ENCODE data around the gene DCK.

DCK gene

DNA sequence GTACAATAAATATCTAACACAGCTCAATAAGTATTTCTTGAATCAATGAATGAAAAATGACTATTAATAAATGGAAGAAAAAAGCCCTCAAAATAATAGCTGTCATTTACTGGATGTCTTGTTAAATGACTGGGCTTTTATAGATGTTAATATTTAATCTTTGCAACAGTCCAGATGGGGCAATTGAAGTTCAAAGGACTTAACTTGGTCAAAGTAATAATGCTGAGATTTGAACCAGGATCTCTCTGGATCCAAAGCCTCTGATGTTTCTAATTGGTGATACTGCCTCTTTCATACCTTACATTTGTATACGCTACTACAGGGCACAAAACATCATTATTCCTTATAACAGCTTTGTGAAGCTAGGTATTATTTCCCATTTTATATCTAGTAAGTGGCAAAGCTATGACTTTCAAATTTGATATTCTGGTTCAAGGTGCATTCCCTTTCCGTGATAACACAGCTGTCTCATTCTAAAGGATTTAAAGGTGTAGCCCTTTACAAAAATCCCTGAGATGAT lies 72.6 kb downstream of the DCK start:
- no peak for DNase-seq

DNA sequence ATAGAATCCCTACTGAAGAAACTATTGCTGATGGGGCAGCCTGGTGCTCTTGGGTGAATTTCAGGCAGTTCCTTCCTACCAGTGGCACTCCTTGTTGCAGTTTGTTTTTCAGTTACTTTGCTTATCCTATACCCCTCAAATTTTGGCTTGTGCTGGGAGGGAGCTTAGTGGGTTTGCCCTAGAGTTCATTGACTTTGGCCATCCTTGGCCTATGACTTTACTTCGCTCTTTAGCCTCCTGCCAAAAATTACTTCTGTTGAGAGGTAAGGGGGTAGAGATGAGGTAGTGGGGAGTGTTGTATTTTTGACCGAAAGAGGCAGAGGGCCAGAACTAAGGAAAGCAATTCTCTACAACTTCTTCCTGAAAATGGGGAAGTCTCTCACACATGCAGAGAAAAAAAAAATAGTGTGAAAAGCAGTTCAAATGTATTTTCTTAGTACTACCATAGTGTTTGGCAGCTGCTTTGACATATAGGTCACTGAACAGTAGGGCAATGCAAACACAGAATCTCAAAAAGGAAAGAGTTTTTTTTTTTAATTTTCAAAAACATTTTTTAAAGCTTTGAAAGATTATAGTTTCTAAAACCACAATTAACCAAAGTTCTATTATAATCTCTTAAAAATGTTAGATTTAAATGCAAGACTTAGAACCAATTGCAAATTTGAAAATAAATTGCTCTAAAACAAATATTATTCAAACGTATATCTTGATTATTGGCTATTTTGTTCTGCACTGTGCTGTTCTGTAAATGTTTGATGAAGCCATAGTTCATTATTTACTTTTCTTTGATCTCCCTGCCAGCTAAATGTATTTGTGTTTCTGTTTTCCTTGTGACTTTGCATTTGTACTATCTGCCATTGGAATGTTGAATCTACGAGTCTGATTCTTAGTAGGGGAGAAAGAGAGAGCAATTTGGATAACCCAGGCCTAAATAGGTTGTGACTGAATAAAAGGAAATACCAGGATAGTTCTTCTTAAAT lies 73.6 kb downstream of the DCK start:
- no peak for DNase-seq

DNA sequence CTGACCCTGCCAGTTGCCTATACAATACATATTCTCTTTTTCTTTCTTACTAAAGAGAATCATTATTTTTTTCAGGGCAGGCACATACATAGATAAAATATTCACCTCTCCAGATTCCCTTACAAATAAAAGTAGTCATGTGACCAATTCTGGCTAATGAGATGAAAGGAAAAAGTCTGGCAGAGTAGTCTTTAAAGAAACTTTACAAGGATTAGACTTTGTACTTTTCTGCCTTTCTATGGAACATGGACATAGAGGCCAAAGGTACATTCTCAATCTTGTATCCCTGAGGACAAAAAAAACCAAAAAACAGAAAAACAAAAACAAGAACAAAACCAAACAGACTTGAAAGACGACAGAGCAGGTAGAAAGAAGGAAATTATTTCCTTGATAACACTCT lies 75.6 kb downstream of the DCK start:
- no peak for DNase-seq

DNA sequence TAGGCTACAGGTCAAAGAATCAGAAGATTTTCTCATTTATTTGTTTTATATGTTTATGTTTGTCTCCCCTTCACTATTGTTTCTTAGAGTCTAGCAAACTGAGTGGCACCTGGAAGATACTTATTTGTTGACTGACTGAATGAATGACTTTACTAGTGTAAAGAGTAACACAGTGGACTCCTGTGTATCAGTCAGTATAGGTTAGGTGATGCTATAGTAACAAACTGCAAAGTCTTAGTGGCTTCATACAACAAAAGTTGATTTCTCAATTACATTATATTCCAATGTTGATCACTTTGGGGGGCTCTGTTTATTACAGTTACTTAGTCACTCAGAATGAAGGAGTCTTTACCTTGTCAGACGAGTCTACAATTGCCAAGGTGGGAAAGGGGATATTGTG lies 76.6 kb downstream of the DCK start:
- DNase-seq: no peak

DNA sequence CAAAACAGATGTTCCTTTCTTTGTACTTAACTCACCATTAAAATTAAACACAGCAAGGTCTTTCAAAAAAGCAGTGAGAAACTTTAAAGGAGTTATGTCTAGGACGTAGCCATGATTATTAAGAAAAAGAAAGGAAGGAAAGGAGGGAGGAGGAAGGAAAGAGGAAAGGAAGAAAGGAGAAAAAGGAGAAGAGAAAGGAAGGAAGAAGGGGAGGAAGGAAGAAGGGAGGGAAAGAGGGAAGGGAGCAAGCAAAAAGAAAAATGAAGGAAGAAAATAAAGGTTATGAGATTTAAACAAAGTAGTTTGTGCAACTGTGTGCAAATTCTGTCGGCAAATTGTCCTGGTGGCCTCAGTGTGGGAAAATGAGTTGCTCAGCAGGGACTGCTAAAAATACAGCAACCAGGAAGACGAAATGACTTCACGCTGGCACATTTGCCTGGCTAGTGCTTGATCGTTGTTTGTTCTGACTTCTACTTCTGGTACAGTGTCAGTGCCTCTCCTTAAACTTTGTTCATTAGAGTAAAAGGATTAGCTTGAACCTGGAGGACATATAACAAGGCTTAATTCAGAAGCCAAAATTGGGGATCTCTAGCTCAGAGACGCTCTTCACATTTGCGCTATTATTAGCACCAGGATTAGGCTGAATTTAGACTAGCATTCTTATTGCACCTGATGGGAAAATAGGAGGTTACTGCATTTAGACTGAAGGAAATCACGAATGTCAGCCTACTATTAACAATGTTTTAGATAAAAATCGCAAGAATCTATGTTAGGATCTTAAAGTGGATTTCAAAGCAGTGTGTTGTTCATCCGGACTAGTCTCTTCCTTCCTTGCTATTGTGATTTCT lies 81.2 kb downstream of the DCK start:
- DNase-seq: no peak

All from NCI-H774 (cell line).